Endothelial cell (in vitro differentiated cells): ENCODE results near the gene SPA17. TPM values are rescaled to one million over a fixed set of nuclear protein-coding genes. Genes with fewer than 3 reads are reported as not detected.

ENCODE experiments used
- DNase-seq: peaks from one replicate; pipeline ENCODE4 v3.0.0; 2021; ENCODE audit warnings: low spot score
- H3K27ac Mint-ChIP-seq: one replicate; pipeline ENCODE4 v1.8.0; 2021; ENCODE audit warnings: mixed read lengths, inconsistent platforms; ENCODE audit not compliant: unreplicated experiment
- H3K27me3 Mint-ChIP-seq: one replicate; pipeline ENCODE4 v1.8.0; 2021; ENCODE audit warnings: mild to moderate bottlenecking, moderate library complexity, mixed read lengths, inconsistent platforms; ENCODE audit not compliant: unreplicated experiment
- H3K36me3 Mint-ChIP-seq: one replicate; pipeline ENCODE4 v1.8.0; 2021; ENCODE audit warnings: mild to moderate bottlenecking, low read depth, mixed read lengths, inconsistent platforms; ENCODE audit not compliant: unreplicated experiment
- H3K4me1 Mint-ChIP-seq: one replicate; pipeline ENCODE4 v1.8.0; 2021; ENCODE audit warnings: mild to moderate bottlenecking, mixed read lengths, inconsistent platforms; ENCODE audit not compliant: unreplicated experiment
- H3K4me3 Mint-ChIP-seq: one replicate; pipeline ENCODE4 v1.8.0; 2021; ENCODE audit warnings: mild to moderate bottlenecking, mixed read lengths, inconsistent platforms; ENCODE audit not compliant: unreplicated experiment
- H3K9me3 Mint-ChIP-seq: one replicate; pipeline ENCODE4 v1.8.0; 2021; ENCODE audit warnings: mixed read lengths, inconsistent platforms; ENCODE audit not compliant: unreplicated experiment
- total RNA-seq: library from RNA; stranded (reverse); fragmentation: NEBNext Ultra II Directional; extraction: Animal tissue kit (Norgen Biotek cat#: 25700); gene quantifications from one replicate; pipeline ENCODE4 v1.2.1, GENCODE V29; 2021; ENCODE audit not compliant: unreplicated experiment
- TF ChIP-seq, protein P1 (sequence below): fragments of 200-600 bp; sonication (generic); IDR thresholded peaks from one replicate; pipeline ENCODE4 v1.5.0; 2021; ENCODE audit warnings: antibody characterized with exemption; ENCODE audit not compliant: unreplicated experiment

SPA17 gene
- total RNA-seq, 1 donor from 2014 or later = 4.3 TPM

GRCh38 chr11:124646148-124646547 lies 27.6 kb upstream of the SPA17 start:
- peaks cover 1% of the 10 kb centered on the region for H3K36me3 Mint-ChIP-seq
- peaks cover 1% of the 10 kb centered on the region for H3K27me3 Mint-ChIP-seq
- TF ChIP-seq, protein P1, sequence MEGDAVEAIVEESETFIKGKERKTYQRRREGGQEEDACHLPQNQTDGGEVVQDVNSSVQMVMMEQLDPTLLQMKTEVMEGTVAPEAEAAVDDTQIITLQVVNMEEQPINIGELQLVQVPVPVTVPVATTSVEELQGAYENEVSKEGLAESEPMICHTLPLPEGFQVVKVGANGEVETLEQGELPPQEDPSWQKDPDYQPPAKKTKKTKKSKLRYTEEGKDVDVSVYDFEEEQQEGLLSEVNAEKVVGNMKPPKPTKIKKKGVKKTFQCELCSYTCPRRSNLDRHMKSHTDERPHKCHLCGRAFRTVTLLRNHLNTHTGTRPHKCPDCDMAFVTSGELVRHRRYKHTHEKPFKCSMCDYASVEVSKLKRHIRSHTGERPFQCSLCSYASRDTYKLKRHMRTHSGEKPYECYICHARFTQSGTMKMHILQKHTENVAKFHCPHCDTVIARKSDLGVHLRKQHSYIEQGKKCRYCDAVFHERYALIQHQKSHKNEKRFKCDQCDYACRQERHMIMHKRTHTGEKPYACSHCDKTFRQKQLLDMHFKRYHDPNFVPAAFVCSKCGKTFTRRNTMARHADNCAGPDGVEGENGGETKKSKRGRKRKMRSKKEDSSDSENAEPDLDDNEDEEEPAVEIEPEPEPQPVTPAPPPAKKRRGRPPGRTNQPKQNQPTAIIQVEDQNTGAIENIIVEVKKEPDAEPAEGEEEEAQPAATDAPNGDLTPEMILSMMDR = no peak
- H3K9me3 Mint-ChIP-seq = no peaks in the 10 kb centered on the region
- no peak for DNase-seq
- no peak overlapping the region for H3K27ac Mint-ChIP-seq
- H3K4me1 Mint-ChIP-seq = peaks cover 6% of the 10 kb centered on the region
- no peak overlapping the region for H3K4me3 Mint-ChIP-seq

- H3K27ac Mint-ChIP-seq = no peak overlapping the region
- no peaks in the 10 kb centered on the region for H3K9me3 Mint-ChIP-seq
- DNase-seq = no peak
- TF ChIP-seq, protein P1 = no peak
- peaks cover 9% of the 10 kb centered on the region for H3K36me3 Mint-ChIP-seq
- peaks cover 6% of the 10 kb centered on the region for H3K4me1 Mint-ChIP-seq
- no peak overlapping the region for H3K4me3 Mint-ChIP-seq
- H3K27me3 Mint-ChIP-seq = peaks cover 6% of the 10 kb centered on the region
Observed at GRCh38 chr11:124648610-124649009, 25.1 kb upstream of the SPA17 start.

DNA sequence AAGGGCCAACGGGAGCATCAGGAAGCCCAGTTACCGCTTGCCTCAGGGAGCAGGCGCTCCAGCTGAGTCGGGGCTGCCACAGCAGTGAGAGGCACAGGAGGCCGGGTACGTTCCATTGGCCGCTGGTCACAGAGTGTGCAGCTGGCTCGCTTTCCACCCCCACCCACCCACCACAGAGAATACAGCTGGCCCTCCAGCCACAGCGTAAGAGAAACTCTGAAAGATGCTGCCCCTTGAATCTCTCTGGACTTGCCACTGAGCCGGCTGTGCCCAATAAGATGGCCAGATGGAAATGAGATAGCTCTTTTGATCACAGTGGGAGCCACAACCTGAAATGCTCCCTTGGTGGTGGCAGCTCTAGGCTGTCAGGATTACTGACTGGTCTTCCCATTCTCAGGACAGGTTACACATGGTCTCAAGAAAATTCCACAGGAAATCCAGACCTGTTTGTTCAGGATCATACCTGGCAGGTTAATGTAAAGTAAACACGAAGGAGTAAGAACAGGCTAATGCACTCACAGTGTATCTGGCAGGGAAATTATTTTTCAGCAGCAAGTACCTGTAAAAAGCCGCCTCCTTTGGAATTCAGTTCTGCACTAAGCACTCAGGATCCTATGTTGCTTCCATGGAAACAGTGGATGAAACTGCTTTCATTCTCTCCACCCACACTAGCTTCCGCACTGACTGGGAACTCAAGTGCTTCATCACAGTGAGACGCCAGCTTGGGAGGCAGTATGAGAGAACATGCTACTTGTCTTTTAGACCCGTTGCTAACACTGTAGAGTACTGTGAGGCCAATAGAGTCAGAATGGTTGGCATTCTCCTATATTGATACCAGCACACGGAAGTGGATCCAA lies 16.7 kb upstream of the SPA17 start:
- Mint-ChIP-seq H3K4me3 (no peak overlapping the region), H3K36me3 (peaks cover 12% of the 10 kb centered on the region), H3K27me3 (peaks cover 6% of the 10 kb centered on the region)

GRCh38 chr11:124657904-124658303 lies 15.8 kb upstream of the SPA17 start:
- H3K4me3 Mint-ChIP-seq = no peak overlapping the region
- peaks cover 8% of the 10 kb centered on the region for H3K36me3 Mint-ChIP-seq
- no peak overlapping the region for H3K27ac Mint-ChIP-seq
- no peaks in the 10 kb centered on the region for H3K4me1 Mint-ChIP-seq
- H3K9me3 Mint-ChIP-seq = no peaks in the 10 kb centered on the region
- H3K27me3 Mint-ChIP-seq = peaks cover 3% of the 10 kb centered on the region
- TF ChIP-seq, protein P1 = no peak
- DNase-seq = no peak

More for the DNA sequence above, 16.7 kb upstream of the SPA17 start:
- H3K27ac Mint-ChIP-seq = no peak overlapping the region
- H3K9me3 Mint-ChIP-seq = no peaks in the 10 kb centered on the region
- DNase-seq = no peak
- TF ChIP-seq, protein P1 = no peak
- no peaks in the 10 kb centered on the region for H3K4me1 Mint-ChIP-seq

- no peak for DNase-seq
- H3K27ac Mint-ChIP-seq = no peak overlapping the region
Observed at GRCh38 chr11:124658501-124658900, 15.2 kb upstream of the SPA17 start.

More at GRCh38 chr11:124658501-124658900, 15.2 kb upstream of the SPA17 start:
- H3K27me3 Mint-ChIP-seq = peaks cover 6% of the 10 kb centered on the region
- TF ChIP-seq, protein P1 = no peak
- no peaks in the 10 kb centered on the region for H3K9me3 Mint-ChIP-seq
- no peak overlapping the region for H3K4me3 Mint-ChIP-seq
- H3K4me1 Mint-ChIP-seq = no peaks in the 10 kb centered on the region
- peaks cover 4% of the 10 kb centered on the region for H3K36me3 Mint-ChIP-seq
